HEK293T (cell line): Measurements from ENCODE around the gene ADGRD1.
"Not testable (repeated sequence)": the region's sequence is repeated elsewhere in the genome, so short reads cannot be mapped to it uniquely, and the experiment has no call there.

Experiments used
- CTCF ChIA-PET: fragments of 350-600 bp; formaldehyde crosslinking; extraction: SDS; loops from one replicate; lab custom pipeline; 2021; ENCODE audit warnings: antibody characterized with exemption, inconsistent platforms; lab: Yijun Ruan, JAX
- POLR2A ChIA-PET: fragments of 350-600 bp; formaldehyde crosslinking; extraction: SDS; loops from one replicate; lab custom pipeline; 2020; ENCODE audit warnings: antibody characterized with exemption, inconsistent platforms; lab: Yijun Ruan, JAX
- DNase-seq: peaks from one replicate; pipeline ENCODE4 v3.0.0; 2012; ENCODE audit warnings: mixed read lengths; ENCODE audit errors: extremely low spot score
- ARNT ChIP-seq: fragments of 450-650 bp; IDR thresholded peaks from 2 replicates; pipeline ENCODE4 v1.6.1; 2017; ENCODE audit warnings: mild to moderate bottlenecking
- BHLHE40 ChIP-seq: fragments of 450-650 bp; IDR thresholded peaks from 2 replicates; pipeline ENCODE4 v1.6.1; 2016; ENCODE audit warnings: mild to moderate bottlenecking, moderate library complexity, borderline replicate concordance
- CTBP1 ChIP-seq: fragments of 450-650 bp; IDR thresholded peaks from 2 replicates; pipeline ENCODE4 v1.6.1; 2016; ENCODE audit warnings: borderline replicate concordance
- ELF4 ChIP-seq: fragments of 450-650 bp; IDR thresholded peaks from 2 replicates; pipeline ENCODE4 v1.6.1; 2017; ENCODE audit warnings: antibody characterized with exemption
- FOXA1 ChIP-seq: fragments of 450-650 bp; IDR thresholded peaks from 2 replicates; pipeline ENCODE4 v1.6.1; 2016; ENCODE audit warnings: mild to moderate bottlenecking
- FOXK2 ChIP-seq: fragments of 450-650 bp; IDR thresholded peaks from 2 replicates; pipeline ENCODE4 v1.6.1; 2016; ENCODE audit warnings: mild to moderate bottlenecking
- FOXM1 ChIP-seq: fragments of 450-650 bp; IDR thresholded peaks from 2 replicates; pipeline ENCODE4 v1.6.1; 2017; ENCODE audit warnings: mild to moderate bottlenecking, borderline replicate concordance
- HDGF ChIP-seq: fragments of 450-650 bp; IDR thresholded peaks from 2 replicates; pipeline ENCODE4 v1.6.1; 2017; ENCODE audit warnings: antibody characterized with exemption, borderline replicate concordance
- L3MBTL2 ChIP-seq: fragments of 450-650 bp; conservative IDR thresholded peaks from 2 replicates; pipeline ENCODE4 v1.6.1; 2016; ENCODE audit warnings: mild to moderate bottlenecking
- LEF1 ChIP-seq: fragments of 450-650 bp; IDR thresholded peaks from 2 replicates; pipeline ENCODE4 v1.6.1; 2017; ENCODE audit warnings: mild to moderate bottlenecking, borderline replicate concordance
- NFRKB ChIP-seq: fragments of 450-650 bp; IDR thresholded peaks from 2 replicates; pipeline ENCODE4 v1.6.1; 2016; ENCODE audit warnings: mild to moderate bottlenecking, moderate library complexity
- PKNOX1 ChIP-seq: fragments of 450-650 bp; IDR thresholded peaks from 2 replicates; pipeline ENCODE4 v1.6.1; 2016
- SP1 ChIP-seq: fragments of 450-650 bp; IDR thresholded peaks from 2 replicates; pipeline ENCODE4 v1.6.1; 2017
- SUZ12 ChIP-seq: fragments of 450-650 bp; IDR thresholded peaks from 2 replicates; pipeline ENCODE4 v1.6.1; 2016; ENCODE audit warnings: mild to moderate bottlenecking
- TARDBP ChIP-seq: fragments of 450-650 bp; IDR thresholded peaks from 2 replicates; pipeline ENCODE4 v1.6.1; 2016
- ZNF384 ChIP-seq: fragments of 450-650 bp; IDR thresholded peaks from 2 replicates; pipeline ENCODE4 v1.6.1; 2016

The ADGRD1 gene

GRCh38 chr12:131114942-131115584, 161.4 kb downstream of the ADGRD1 start:
- no peak for DNase-seq
- ChIA-PET POLR2A (no interaction called here), CTCF (interaction anchor here (0.7 to 3.6 kb wide), 3 partner anchors 11 to 340 kb away, joined by 3 to 14 read pairs (median 6); no protein-coding TSS in a partner anchor)
- TF ChIP-seq HDGF, result no peak
- TF ChIP-seq BHLHE40, result no peak
- no peak for TF ChIP-seq TARDBP
- no peak for TF ChIP-seq SUZ12
- no peak for TF ChIP-seq CTBP1
- TF ChIP-seq FOXA1, result no peak

- DNase-seq, result no peak
- ChIA-PET POLR2A (no interaction called here), CTCF (interaction anchor here (0.9 to 3.6 kb wide), 4 partner anchors 11 to 339 kb away, joined by 4 to 14 read pairs (median 7); no protein-coding TSS in a partner anchor)
- no peak for TF ChIP-seq NFRKB
- no peak for TF ChIP-seq FOXA1
- no peak for TF ChIP-seq L3MBTL2
- TF ChIP-seq SP1, result no peak
Measured at GRCh38 chr12:131115766-131116467, 162.2 kb downstream of the ADGRD1 start.

- peak; percentile 48 for DNase-seq
- ChIA-PET CTCF (interaction anchor here (0.9 to 3.6 kb wide), 3 partner anchors 12 to 16 kb away, joined by 4 to 14 read pairs (median 8); no protein-coding TSS in a partner anchor), POLR2A (no interaction called here)
- TF ChIP-seq ELF4 (no peak), ARNT (no peak), SUZ12 (no peak), L3MBTL2 (no peak), ZNF384 (no peak), LEF1 (no peak), HDGF (no peak), NFRKB (no peak), FOXK2 (no peak), TARDBP (no peak), FOXA1 (no peak), CTBP1 (no peak), SP1 (no peak), PKNOX1 (no peak), BHLHE40 (no peak), FOXM1 (no peak)
Measured at GRCh38 chr12:131116468-131117117, 162.9 kb downstream of the ADGRD1 start.

GRCh38 chr12:131117438-131118245, 163.9 kb downstream of the ADGRD1 start:
- CTCF ChIA-PET, result interaction anchor here (0.7 to 3.6 kb wide), 3 partner anchors 13 to 292 kb away, joined by 3 to 14 read pairs (median 8); no protein-coding TSS in a partner anchor
- POLR2A ChIA-PET, result no interaction called here
- TF ChIP-seq BHLHE40 (no peak), FOXK2 (no peak), FOXA1 (no peak), PKNOX1 (no peak), ARNT (no peak), ZNF384 (no peak), TARDBP (no peak), NFRKB (no peak), L3MBTL2 (no peak), SUZ12 (no peak), CTBP1 (no peak), LEF1 (no peak), HDGF (no peak), FOXM1 (no peak), SP1 (no peak), ELF4 (no peak)
- DNase-seq, result no peak

GRCh38 chr12:131118371-131118770, 164.7 kb downstream of the ADGRD1 start:
- POLR2A ChIA-PET, result no interaction called here
- no peak for DNase-seq
- CTCF ChIA-PET, result no interaction called here
- no peak for TF ChIP-seq PKNOX1

GRCh38 chr12:131119345-131119744, 165.6 kb downstream of the ADGRD1 start:
- CTCF ChIA-PET, POLR2A ChIA-PET, DNase-seq: not testable (repeated sequence)
